ENCODE measurements around the gene PLA2G4D. TPM values are rescaled to one million over a fixed set of nuclear protein-coding genes. Genes with fewer than 3 reads are reported as not detected.

PLA2G4D gene
- total RNA-seq, 1 donor from 2014 or later = not detected

DNA sequence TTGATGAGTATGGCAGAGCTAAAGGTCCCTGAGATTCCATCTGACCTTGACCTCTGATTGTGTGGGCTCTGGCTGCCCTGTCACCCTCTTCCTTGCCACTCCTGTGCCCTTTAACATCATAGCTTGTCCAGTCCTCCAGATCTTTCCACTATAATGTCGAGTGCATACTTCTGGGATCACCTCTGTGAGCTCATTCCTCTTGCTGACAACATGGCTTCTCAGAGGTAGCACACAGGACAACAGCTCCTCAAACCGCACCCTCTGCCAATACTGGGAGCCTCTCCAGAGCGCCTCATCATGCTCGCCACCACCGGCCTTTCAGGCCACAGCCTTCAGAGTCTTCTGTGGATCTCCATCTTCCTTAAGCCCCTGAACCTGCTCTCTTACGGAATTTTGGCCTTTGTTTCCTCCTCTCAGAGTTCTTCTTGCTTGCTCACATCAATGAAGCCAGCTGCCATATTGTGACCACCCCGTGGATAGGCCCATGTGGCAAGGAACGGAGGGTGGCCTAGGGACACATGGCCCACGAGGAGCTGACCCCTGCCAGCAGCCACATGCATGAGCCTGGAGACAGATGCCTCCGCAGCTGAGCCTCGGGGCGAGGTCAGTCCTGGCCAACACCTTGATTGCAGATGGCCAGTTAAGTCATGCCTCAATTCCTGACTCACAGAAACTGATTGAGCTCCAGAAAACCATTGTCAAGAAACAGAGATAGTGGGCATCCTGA lies 31.1 kb downstream of the PLA2G4D start:
- peaks cover 5% of the 10 kb centered on the region for H3K36me3 Mint-ChIP-seq
- TF ChIP-seq, protein P1, sequence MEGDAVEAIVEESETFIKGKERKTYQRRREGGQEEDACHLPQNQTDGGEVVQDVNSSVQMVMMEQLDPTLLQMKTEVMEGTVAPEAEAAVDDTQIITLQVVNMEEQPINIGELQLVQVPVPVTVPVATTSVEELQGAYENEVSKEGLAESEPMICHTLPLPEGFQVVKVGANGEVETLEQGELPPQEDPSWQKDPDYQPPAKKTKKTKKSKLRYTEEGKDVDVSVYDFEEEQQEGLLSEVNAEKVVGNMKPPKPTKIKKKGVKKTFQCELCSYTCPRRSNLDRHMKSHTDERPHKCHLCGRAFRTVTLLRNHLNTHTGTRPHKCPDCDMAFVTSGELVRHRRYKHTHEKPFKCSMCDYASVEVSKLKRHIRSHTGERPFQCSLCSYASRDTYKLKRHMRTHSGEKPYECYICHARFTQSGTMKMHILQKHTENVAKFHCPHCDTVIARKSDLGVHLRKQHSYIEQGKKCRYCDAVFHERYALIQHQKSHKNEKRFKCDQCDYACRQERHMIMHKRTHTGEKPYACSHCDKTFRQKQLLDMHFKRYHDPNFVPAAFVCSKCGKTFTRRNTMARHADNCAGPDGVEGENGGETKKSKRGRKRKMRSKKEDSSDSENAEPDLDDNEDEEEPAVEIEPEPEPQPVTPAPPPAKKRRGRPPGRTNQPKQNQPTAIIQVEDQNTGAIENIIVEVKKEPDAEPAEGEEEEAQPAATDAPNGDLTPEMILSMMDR (conservative IDR thresholded peaks at IDR 0.05) = no peak
- peaks cover 4% of the 10 kb centered on the region for H3K9me3 Mint-ChIP-seq
- no peak for DNase-seq (ENCODE audit: extremely low spot score, unreplicated experiment)
- peaks cover 7% of the 10 kb centered on the region for H3K4me1 Mint-ChIP-seq (ENCODE audit: unreplicated experiment)
- peaks cover 6% of the 10 kb centered on the region for H3K27me3 Mint-ChIP-seq
- H3K27ac Mint-ChIP-seq = no peak overlapping the region
- no peak overlapping the region for H3K4me3 Mint-ChIP-seq

DNA sequence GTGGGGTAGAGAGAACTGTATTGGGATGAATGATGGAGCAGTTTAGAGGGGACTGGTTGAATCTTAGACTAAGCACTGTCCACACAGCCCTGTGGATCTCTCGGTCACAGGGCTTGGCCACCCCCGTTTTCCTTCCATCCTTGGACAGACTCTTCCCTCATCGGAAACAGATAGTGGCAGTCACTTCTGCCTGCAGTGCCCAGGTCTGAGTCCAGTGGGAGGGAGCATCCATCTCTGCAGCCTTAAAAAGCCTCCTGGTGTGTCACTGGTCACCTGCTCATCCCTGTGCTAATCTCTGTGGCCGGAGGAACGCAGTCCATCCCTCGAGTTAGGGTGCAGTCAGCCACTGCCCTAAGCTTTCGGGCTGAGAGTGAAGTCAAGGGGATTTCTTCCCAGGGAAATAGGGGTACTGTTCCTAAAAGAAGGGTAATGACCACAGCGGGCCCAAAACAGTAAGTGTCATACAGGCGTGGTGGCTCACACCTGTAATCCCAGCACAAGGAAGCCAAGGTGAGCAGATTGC lies 32.0 kb downstream of the PLA2G4D start:
- peaks cover 15% of the 10 kb centered on the region for H3K27me3 Mint-ChIP-seq
- no peak overlapping the region for H3K4me3 Mint-ChIP-seq
- peaks cover 5% of the 10 kb centered on the region for H3K36me3 Mint-ChIP-seq
- DNase-seq (ENCODE audit: extremely low spot score, unreplicated experiment) = peak; percentile 54
- TF ChIP-seq, protein P1 (conservative IDR thresholded peaks at IDR 0.05) = no peak
- H3K4me1 Mint-ChIP-seq (ENCODE audit: unreplicated experiment) = peaks cover 7% of the 10 kb centered on the region
- peaks cover 4% of the 10 kb centered on the region for H3K9me3 Mint-ChIP-seq
- H3K27ac Mint-ChIP-seq = no peak overlapping the region

DNA sequence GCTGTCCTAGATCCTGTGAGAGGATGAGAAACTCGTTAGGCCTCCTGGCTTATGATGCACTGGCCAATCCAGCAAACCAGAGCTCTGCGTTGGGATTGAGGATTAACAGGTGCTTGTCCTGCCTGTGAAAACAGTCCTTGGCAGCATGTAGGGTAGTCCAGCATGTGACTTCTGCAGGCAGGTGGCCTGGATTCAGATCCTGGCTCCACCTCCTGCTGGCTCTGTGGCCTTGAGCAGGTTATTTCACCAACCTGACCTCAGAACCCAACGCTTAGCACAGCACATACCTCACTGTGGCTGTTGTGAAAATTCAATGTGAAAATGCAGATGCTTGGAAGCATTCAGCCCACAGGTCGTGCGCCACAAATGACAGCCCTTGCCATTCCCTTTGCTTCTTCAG lies 33.6 kb downstream of the PLA2G4D start:
- H3K27ac Mint-ChIP-seq = no peak overlapping the region
- H3K27me3 Mint-ChIP-seq = peaks cover 23% of the 10 kb centered on the region
- H3K9me3 Mint-ChIP-seq = no peaks in the 10 kb centered on the region
- no peak overlapping the region for H3K4me3 Mint-ChIP-seq
- DNase-seq (ENCODE audit: extremely low spot score, unreplicated experiment) = no peak
- no peaks in the 10 kb centered on the region for H3K4me1 Mint-ChIP-seq (ENCODE audit: unreplicated experiment)
- TF ChIP-seq, protein P1 (conservative IDR thresholded peaks at IDR 0.05) = no peak
- H3K36me3 Mint-ChIP-seq = no peaks in the 10 kb centered on the region

DNA sequence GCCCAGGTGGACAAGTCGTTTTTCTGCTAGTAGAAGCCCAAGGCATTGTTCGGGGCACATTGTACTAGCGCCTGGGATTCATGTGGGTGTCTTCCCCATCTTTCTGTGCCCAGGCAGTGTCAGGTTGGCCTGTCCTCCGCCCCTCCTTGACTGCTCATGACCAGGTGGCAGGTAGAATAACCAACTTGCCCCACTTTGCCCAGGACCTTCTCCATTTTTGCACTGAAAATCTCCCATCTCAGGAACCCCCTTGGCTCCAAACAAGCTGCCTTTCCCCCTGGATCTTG lies 33.9 kb downstream of the PLA2G4D start:
- Mint-ChIP-seq H3K9me3 (no peaks in the 10 kb centered on the region), H3K4me3 (no peak overlapping the region), H3K27ac (no peak overlapping the region), H3K36me3 (no peaks in the 10 kb centered on the region), H3K4me1 (ENCODE audit: unreplicated experiment) (no peaks in the 10 kb centered on the region), H3K27me3 (peaks cover 24% of the 10 kb centered on the region)
- TF ChIP-seq, protein P1 (conservative IDR thresholded peaks at IDR 0.05) = no peak
- DNase-seq (ENCODE audit: extremely low spot score, unreplicated experiment) = no peak

DNA sequence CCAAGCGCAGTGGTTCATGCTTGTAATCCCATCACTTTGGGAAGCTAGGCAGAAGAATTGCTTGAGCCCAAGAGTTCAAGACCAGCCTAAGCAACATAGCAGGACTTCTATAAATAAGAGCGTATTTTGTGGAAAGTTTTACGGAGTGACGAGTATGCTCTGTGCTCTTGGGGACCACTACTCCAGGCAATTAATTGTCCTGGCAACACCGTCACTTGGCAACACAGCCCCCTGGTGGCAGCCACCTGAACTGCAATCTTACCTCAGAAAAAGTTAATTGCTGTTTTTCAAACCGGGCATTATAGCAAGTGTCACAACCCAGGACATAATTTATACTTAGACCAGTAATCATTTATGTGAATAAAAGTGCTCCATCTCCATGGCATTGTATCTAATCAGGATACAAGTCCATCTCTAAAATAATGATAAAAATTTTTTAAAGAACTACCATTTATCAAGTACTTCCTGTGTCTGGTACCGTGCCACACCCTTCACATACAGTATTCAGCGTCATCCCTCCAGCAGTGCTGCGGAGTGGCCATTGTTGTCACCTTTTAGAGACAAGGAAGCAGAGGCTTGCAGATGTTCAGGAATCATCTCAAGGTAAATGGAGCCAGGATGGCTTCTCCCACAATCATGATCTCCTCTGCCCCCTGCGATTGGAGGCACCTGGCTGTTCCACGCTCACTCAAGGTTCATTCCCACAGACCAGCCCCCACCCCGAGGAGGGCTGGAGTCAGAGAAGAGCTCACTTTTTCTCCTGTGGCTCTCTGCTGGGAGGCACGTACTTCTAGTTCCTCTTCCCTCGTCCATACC lies 34.5 kb downstream of the PLA2G4D start:
- Mint-ChIP-seq H3K4me3 (no peak overlapping the region), H3K27me3 (peaks cover 28% of the 10 kb centered on the region), H3K36me3 (no peaks in the 10 kb centered on the region), H3K27ac (no peak overlapping the region), H3K4me1 (ENCODE audit: unreplicated experiment) (no peaks in the 10 kb centered on the region), H3K9me3 (no peaks in the 10 kb centered on the region)
- TF ChIP-seq, protein P1 (conservative IDR thresholded peaks at IDR 0.05) = peak; percentile 95
- DNase-seq (ENCODE audit: extremely low spot score, unreplicated experiment) = peak; percentile 76

Measured in type B pancreatic cell (in vitro differentiated cells).